ENCODE results near the gene AIFM2. TPM values are rescaled to one million over a fixed set of nuclear protein-coding genes. Genes with fewer than 3 reads are reported as not detected.
"Not testable (repeated sequence)": the region's sequence is repeated elsewhere in the genome, so short reads cannot be mapped to it uniquely, and the experiment has no call there.

Gene AIFM2
- total RNA-seq, 1 donor from 2014 or later: 16.3 TPM

DNA sequence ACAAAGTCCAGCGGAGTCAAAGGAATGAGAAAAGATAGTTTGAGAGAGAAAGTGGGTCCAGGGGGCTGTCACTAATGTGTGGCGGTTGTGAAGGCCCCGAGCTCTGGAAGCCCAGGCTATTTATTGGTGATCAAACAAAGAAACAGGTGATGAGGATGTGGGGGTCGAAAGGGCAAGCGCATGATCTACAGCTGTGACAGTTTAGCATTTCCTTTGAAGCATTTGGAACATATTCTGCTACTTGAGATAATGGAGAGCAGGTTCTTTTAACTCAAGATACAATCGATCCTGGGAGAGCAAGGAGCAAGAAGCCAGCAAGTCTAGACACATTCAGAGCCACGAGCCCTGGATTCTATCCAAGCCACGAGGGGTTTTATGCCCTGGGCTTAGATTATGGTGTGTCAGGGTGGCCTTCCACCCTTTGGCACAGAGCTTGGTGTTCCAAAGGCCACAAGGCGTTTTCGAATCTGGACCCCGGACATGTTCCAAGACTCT lies 31.5 kb downstream of the AIFM2 start:
- DNase-seq; intact Hi-C loops (cut with micrococcal nuclease): not testable (repeated sequence)

DNA sequence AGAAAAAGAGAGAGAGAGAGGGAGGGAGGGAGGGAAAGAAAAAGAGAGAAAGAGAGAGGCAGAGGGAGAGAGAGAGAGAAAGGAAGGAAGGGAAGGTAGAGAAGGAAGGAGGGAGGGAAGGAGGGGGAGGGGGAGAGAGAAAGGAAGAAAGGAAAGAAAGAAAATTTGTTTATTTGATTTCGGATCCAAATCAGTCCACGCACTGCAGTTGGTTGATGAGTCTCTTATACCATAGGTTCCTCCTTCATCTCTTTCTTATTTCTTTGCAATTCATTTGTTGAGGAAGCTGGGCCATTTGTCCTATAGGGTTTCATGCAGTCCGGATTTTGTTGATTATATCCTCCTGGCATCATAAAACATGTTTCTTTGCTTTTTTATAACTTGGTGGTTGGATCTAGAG lies 34.4 kb downstream of the AIFM2 start:
- intact Hi-C loops (cut with micrococcal nuclease): no loop called here
- ATAC-seq: no peak
- DNase-seq: no peak

More for the DNA sequence above, 31.5 kb downstream of the AIFM2 start:
- not testable (repeated sequence) for ATAC-seq

DNA sequence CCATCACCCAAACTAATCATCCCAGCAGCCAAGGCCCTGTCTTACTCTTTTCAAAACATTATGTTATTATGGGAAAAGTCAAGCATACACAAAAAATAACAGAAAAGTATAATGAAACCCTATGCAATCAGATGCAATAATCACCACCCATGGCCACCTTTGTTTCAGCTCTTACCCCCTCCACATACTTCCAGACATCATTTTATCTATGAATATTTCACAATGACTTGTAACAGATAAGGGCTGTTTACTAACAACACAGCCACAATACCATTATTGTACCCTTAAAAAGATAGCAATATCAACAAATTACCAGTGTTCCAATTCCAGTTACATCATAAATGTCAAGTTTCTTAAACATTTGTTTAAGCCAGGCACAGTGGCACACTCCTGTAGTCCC lies 35.2 kb downstream of the AIFM2 start:
- intact Hi-C loops (cut with micrococcal nuclease): no loop called here
- no peak for ATAC-seq
- DNase-seq: no peak

DNA sequence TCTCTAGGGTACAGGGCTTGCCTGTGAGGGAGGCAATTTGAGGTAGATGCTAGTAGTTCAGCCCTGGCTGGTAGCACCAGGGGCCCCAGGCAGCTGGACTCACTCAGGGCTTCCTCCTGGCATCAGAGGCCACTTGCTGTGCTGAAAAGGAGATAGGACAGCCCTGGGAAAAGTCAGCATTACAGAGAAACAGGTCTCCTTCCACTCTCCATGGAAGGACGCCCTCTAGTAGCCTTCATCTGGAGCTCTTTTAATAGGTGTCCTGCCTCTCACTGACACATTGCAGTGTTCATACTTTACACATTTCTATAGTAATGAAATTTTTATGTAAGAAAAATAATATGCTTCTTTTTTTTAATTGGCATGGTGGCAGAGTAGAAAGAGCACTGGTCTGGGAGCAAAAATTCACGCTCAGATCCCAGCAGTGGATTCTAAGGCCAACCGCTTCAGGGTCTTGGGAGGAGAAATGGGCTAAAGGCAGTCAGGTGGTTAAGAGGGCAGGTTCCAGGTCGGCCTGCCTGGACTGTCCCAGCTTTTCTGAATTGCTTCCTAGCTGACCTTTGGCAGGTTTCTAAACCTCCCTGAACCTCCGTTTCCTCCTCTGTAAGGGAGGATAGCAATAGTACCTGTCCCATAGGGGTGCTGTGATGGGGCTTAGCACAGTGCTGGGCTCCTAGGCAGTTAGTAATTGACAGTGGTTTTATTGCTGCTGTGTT lies 35.8 kb downstream of the AIFM2 start:
- ATAC-seq (no peak), DNase-seq (no peak)
- intact Hi-C loops (cut with micrococcal nuclease): no loop called here

DNA sequence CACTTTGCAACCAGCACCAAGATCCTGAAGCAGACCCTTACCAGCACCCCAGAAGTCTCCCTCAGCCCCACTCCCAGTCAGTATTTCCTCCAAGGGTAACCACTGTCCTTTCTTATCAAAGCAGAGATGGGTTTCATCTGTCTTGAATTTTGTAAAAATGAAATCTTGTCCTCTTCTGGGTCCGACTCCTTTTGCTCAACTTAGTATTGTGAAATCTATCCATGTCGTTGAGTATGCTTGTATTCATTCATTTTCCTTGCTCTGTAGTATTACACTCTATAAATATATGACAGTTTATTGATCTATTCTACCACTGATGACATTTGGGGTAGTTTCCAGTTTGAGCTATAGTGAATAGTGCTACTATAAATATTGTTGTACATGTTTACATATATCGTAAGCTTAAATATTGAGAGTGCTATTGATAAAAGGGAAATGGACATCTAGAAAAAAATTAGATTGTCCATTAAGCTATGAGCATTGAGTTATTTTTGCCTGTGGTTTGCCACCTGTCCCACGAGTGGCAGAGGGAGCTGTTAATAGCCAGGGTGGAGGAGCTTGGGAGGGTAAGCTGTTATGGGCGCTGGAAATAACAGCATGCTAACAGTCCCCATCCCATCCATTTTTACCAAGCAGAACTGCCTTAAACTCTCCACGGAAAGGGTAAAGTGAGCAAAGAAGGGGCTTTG lies 36.5 kb downstream of the AIFM2 start:
- intact Hi-C loops (cut with micrococcal nuclease): no loop called here
- DNase-seq (no peak), ATAC-seq (no peak)

DNA sequence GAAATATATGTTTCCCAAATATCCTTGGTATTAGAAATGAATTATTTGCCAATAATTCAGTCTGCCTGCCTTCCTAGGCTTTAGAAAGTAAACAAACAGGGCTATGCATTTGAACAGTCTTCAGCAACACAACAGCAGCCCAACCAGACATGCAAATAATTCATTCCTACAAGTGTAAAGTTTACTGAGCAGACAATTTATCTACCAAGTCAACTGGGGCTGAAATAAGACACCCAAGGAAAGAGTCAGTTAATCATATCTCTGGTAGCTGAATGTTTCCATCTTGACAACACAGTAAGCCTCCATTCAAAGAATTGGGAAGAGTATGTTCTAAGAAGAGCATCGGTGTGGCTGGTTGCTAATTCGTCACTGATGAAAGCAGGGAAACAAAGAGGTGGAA lies 38.4 kb downstream of the AIFM2 start:
- no peak for DNase-seq
- intact Hi-C loops (cut with micrococcal nuclease): no loop called here
- ATAC-seq: no peak

DNA sequence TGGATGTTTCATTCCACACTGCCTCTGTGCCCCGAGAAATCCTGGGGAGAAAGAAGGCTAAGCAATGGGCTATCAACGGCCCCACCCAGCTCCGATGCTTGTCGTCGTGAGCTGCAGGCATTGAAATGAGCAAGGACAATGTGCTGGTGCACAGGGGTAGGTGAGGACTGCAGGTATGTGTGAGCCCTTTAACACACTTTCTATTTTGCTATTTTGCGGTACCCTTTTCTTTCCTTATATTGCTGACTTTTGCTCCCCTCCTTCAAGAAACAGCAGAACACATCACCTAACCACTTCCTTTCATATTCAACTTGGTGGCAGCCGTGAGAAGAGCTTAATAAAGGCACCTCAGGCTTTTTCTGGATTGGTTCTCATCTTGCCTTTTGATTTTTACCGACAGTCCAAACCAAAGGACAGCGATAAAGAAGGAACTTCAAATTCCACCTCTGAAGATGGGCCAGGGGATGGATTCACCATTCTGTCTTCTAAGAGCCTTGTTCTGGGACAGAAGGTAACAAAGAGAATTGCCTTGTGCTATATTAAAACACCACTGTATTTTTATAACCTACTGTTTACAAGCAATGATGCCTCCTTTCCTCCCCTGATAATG lies 39.2 kb downstream of the AIFM2 start:
- ATAC-seq (no peak), DNase-seq (no peak)
- intact Hi-C loops (cut with micrococcal nuclease): no loop called here

DNA sequence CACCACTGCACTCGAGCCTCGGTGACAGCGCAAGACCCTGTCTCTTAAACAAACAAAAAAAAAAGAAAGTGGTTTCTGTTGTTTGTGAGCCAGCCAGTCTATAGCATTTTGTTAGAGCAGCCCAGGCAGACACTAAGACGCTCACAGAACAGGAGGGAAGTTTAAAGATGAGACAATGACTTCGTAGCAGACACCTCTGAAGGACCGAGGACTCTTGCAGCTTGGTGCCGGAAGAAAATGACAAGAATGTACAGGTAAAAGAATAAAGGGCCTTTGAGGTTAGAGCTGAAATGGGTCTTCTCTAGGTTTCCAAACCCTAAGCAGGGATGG lies 40.3 kb downstream of the AIFM2 start:
- DNase-seq: no peak

DNA sequence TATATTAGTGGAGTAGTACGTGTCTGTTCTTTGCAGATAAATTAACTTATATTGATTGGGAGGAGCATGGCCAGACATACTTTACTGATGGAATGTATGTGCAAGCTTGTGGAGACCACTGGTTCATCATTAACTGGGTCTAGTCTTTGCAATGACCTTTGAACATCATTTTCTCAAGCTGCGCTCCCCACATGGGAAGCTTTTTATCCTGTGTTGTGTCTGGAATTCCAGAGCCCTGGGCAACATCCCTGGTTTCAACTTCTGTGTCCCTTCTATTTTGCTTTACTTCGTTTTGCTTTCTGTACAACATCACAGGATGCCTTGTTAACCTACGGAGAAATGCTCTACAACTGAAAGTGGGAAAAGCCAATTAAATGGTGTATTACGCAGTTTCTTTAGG lies 41.7 kb downstream of the AIFM2 start:
- DNase-seq (no peak), ATAC-seq (no peak)
- intact Hi-C loops (cut with micrococcal nuclease): no loop called here

More for the DNA sequence above, 40.3 kb downstream of the AIFM2 start:
- no peak for ATAC-seq
- intact Hi-C loops (cut with micrococcal nuclease): no loop called here

DNA sequence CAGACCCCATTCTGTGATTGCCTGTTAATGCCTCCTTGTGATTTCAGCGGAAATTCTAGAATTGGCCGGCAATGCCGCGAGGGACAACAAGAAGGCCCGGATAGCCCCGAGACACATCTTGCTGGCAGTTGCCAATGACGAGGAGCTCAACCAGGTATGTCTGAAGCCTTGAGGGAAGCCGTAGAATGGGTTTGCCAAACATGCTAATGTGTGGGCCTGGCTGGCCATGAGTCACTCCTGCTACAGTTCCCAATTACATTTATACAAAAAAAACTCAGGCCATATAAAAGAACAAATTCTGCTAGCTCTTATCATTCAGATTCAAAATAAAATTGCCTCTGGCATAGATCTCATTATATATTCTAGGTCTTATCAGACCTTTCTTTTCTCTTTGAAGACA lies 42.6 kb downstream of the AIFM2 start:
- ATAC-seq: no peak
- intact Hi-C loops (cut with micrococcal nuclease): no loop called here
- DNase-seq: no peak

DNA sequence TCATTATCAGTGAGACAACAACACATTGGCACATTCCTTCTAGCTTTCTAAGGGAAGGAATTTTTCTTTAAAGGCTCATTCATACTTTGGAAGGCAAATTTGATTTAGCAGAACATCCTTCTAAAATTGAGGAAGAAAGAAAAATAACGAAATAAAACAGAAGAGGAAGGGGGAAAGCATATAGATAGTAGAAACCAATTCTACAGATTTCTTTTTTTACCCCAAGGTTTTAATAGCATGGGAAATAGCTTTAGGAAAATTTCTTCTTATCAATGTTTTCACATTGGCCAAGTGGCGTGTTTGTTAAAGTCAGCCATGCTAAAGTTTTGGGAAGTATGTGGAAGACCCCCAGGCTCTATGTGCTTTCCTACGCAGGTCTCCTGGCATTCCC lies 44.3 kb downstream of the AIFM2 start:
- intact Hi-C loops (cut with micrococcal nuclease): no loop called here
- no peak for ATAC-seq
- DNase-seq: no peak

DNA sequence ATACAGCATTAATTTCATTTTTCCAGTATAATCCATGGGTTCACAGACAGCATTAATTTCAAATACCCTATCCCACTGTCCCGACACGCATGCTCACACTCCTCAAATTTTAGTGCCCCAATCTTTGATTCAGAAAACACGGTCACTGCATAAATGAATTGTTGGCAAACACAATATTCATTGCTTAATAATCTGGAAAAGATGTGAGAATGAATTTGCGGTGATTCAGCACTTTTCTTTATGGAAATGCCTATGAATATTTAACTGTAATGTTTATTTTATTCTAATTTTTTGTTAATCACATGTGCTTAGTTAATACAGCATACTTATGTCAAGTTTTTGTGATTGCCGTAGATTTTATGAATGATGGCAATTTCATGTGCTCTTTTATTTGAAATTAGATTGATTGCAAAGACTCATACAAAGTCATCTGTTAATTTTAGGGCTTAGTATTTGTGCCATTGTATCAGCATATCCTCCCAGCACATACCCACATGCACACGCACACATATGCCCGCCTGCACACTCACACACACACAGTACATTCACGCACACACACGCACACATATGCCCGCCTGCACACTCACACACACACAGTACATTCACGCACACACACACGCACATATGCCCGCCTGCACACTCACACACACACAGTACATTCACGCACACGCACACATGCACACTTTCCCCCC lies 44.9 kb downstream of the AIFM2 start:
- intact Hi-C loops (cut with micrococcal nuclease): no loop called here

DNA sequence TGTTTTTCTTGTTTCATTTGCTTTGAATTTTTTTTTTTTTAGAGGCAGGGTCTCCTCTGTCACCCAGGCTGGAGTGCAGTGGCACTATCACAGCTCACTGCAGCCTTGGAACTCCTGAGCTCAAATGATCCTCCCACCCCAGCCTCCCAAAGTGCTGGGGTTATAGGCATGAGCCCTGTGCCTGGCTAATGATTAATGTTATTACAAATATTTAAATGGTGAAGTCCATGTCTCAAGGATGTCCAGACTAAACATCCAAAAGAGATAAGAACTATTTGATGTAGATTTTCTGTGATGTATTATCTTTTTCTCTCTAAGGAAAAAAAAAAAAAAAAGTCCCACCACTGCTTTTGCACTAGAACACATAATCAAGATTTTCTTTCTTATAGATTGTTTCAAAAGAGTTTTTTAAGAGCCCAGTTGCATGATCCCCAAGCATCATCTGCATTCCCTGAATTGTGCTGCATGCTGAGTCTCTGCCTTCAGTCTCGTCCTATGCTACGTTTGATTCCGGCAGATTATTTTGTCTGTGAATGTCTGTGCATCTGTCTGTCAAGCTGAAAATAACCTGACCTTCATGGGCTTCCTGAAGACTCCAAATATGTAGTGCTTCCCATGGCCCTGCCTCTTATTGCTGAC lies 46.5 kb downstream of the AIFM2 start:
- intact Hi-C loops (cut with micrococcal nuclease): no loop called here
- ATAC-seq: no peak
- no peak for DNase-seq

More for the DNA sequence above, 44.9 kb downstream of the AIFM2 start:
- DNase-seq (no peak), ATAC-seq (no peak)

DNA sequence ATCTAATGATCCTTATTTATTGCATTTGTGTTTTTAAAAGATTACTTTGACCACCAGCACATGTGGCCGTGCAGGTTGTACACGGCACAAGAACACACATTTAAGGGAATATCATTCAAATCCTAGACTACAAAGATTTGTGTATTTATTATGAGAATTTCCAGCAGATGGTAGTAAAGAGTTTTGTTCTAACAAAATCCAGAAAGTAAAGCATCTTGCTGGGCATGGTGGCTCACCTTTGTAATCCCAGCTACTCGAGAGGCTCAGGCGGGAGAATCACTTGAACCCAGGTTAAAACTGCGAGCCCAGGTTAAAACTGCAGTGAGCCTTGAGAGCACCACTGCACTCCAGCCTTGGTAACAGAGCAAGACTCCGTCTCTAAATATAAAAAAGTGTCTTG lies 48.4 kb downstream of the AIFM2 start:
- DNase-seq (no peak), ATAC-seq (no peak)

DNA sequence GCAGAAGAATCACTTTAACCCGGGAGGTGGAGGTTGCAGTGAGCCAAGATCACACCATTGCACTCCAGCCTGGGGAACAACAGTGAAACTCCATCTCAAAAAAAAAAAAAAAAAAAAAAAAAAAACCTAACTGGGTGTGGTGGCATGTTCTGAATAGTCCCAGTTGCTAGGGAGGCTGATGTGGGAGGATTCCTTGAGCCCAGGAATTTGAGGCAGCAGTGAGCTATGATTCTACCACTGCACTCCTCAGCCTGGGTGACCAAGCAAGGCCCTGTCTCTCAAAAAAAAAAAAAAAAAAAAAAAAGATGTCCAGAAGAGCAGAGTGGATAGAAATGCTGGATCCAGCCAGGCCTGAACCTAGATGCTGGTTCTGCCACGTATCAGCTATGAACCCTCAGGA lies 51.8 kb downstream of the AIFM2 start:
- ATAC-seq; intact Hi-C loops (cut with micrococcal nuclease): not testable (repeated sequence)

More for the DNA sequence above, 48.4 kb downstream of the AIFM2 start:
- intact Hi-C loops (cut with micrococcal nuclease): no loop called here

DNA sequence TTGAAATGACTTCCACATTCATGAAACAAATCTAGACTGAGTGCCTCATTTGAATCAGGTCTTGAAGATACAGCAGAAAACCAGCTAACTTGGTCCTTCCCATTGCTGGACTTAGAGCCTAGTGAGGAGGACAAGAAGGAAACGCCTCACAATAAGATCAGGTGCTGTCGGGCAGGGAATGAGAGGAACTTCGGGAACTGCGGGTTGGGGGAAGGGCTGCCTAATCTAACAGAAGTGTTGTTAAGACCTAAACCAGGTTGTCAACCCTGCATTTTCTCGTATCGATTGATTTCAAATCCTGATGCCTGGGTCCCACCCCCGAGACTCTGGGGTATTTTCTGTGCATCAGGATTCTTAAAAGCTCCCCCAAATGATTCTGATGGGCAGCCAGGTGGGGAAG lies 53.7 kb downstream of the AIFM2 start:
- intact Hi-C loops (cut with micrococcal nuclease): no loop called here
- ATAC-seq (no peak), DNase-seq (no peak)

More for the DNA sequence above, 51.8 kb downstream of the AIFM2 start:
- not testable (repeated sequence) for DNase-seq

DNA sequence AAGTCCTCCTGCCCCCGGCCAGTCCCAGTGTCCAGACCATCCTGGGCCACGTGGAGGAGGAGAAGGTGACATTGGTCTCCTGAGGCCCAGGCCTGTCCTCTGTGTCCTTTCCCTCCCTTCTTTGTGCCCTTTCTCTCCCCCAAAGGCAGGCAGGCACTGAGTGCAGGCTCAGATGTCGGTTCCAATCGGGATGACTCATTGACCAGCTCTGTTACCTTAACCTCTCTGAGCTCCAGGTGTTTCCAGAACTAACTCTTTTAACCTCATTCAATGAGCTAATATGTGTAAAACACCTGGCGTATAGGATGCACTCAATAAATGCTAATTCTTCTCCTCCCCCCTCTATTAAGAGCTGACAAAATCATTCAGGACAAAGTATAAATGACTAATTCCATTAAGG lies 54.3 kb downstream of the AIFM2 start:
- no peak for ATAC-seq
- intact Hi-C loops (cut with micrococcal nuclease): no loop called here
- DNase-seq: no peak

DNA sequence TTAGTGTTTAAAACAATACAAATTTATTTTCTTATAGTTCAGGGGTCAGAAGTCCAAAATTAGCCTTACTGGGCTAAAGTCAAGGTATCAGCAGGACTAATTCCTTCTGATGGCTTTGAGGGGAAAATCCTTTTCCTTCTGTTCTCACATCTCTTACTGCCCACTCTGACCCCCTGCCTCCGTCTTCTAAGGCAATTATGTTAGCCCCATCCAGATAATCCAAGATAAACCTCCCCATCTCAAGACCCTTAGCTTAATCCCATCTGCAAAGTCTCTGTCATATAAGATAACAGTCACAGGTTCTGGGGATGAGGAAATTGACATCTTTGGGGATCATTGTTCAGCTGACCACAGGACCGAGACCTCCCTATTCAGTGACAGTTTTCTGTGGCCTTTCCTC lies 57.7 kb downstream of the AIFM2 start:
- intact Hi-C loops (cut with micrococcal nuclease): no loop called here
- ATAC-seq: no peak
- no peak for DNase-seq

DNA sequence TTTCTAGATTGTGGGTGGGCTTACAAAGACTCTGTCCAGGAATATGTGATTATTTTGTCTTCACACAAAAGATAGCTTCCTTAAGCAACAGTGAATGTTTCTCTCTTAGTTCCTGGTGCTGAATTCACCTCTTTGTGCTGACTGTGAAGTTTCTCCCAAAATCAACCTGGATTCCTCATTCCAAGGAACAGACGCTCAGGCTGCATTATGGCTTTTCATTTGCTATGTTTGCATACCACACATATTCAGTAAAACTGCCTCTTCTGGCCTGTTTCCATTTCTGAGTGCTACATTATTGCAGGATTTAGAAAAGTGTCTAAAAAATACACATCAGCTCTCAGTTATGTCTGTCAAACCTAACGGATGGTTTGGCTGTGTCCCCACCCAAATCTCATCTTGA lies 58.5 kb downstream of the AIFM2 start:
- DNase-seq (no peak), ATAC-seq (no peak)
- intact Hi-C loops (cut with micrococcal nuclease): no loop called here

All from left ventricle myocardium superior (tissue), 1 donor.